Keratinocyte (primary cell): ENCODE results near the gene FNDC3B.

ENCODE experiments used
- CTCF ChIP-seq, 3 experiments: IDR thresholded peaks in 1 of 3; conservative IDR thresholded peaks in 1 of 3; optimal IDR thresholded peaks in 1 of 3; 2 replicates in 2 of 3; 3 replicates in 1 of 3; pipeline versions ENCODE3 to v1.5.1; 2011; ENCODE audit warnings: low read length in 3 of 3, mild to moderate bottlenecking in 3 of 3, moderate library complexity in 2 of 3, control low read depth in 1 of 3, inconsistent platforms in 1 of 3; ENCODE audit not compliant: insufficient read depth in 2 of 3; ENCODE audit errors: extremely low read depth in 1 of 3
- EZH2 ChIP-seq: IDR thresholded peaks from one replicate; pipeline ENCODE4 v1.6.1; 2012; ENCODE audit warnings: inconsistent platforms, mild to moderate bottlenecking, low read length, moderate library complexity

DNA sequence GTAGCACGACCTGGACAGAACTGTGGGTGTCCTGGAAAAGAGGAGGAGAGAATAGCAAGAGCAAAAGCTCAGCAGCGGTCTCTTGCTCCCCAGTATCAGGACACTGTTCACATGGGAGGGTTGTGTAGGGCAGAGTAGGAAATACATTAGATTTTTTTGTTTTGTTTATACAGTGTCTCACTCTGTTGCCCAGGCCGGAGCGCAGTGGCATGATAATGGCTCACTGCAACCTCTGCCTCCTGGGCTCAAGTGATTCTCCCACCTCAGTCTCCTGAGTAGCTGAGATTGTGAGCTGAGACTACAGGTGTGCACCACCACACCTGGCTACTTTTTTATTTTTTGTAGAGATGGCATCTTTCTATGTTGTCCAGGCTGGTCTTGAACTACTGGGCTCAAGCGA, 53.3 kb downstream of the FNDC3B start:
- TF ChIP-seq CTCF (optimal IDR thresholded peaks at IDR 0.05 in 1 of 3, IDR thresholded peaks at IDR 0.05 in 1 of 3, conservative IDR thresholded peaks at IDR 0.05 in 1 of 3; ENCODE audit: extremely low read depth in 1 of 3, insufficient read depth in 2 of 3, low read length in 3 of 3), result no peak
- no peak for TF ChIP-seq EZH2
